ENCODE results near the gene NDUFA13. TPM values are rescaled to one million over a fixed set of nuclear protein-coding genes. Genes with fewer than 3 reads are reported as not detected.

NDUFA13 gene
- total RNA-seq, 1 experiment from 2014 or later: 354 TPM

GRCh38 chr19:19549804-19550464, 33.9 kb downstream of the NDUFA13 start:
- no peaks in the 10 kb centered on the region for H3K27me3 Mint-ChIP-seq (ENCODE audit: insufficient read depth, unreplicated experiment)
- H3K36me3 Mint-ChIP-seq (ENCODE audit: insufficient read depth, unreplicated experiment): no peaks in the 10 kb centered on the region
- ChIA-PET POLR2A (no interaction called here), CTCF (interaction anchor here (0.6 to 3.5 kb wide), 3 partner anchors 18 to 95 kb away, joined by 3 to 21 read pairs (median 8); partner anchors contain the start of gene GMIP)
- H3K27ac Mint-ChIP-seq (ENCODE audit: low read depth, unreplicated experiment): no peak overlapping the region
- no peak for TF ChIP-seq CTCF (IDR thresholded peaks at IDR 0.05; ENCODE audit: unreplicated experiment)
- intact Hi-C loops (cut with micrococcal nuclease): loop anchor here (5.0 kb wide), 2 partner anchors 77 to 92 kb away; partner anchors contain the start of genes GMIP and LPAR2
- H3K4me3 Mint-ChIP-seq (ENCODE audit: unreplicated experiment): no peak overlapping the region
- no TSS peak for BruUV-seq (replicated peaks)
- H3K4me1 Mint-ChIP-seq (ENCODE audit: insufficient read depth, unreplicated experiment): peaks cover 6% of the 10 kb centered on the region
- no peaks in the 10 kb centered on the region for H3K9me3 Mint-ChIP-seq (ENCODE audit: unreplicated experiment)
- DNase-seq (ENCODE audit: unreplicated experiment): no peak

DNA sequence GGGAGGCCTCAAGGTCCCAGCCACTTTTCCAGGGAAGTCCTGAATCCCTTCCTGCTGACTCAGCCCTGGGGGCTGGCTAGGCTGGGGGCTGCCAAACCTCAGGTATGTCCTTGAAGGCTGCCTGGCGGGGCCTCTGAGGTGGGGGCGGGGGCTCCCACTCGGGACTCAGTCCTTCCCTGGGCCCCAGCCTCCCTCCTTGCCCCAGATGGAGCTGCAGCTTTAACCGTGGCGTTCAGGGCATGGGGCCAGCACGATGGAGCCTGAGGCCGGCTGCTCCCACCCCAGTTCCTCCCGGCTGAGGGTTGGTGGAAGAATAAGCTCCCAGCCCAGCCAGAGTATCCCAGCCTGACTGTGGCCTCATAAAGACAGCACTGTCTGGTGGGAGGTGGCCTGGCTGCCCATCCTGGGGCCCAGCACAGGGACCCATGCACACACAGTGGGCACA, 34.5 kb downstream of the NDUFA13 start:
- H3K27me3 Mint-ChIP-seq (ENCODE audit: insufficient read depth, unreplicated experiment): no peaks in the 10 kb centered on the region
- H3K36me3 Mint-ChIP-seq (ENCODE audit: insufficient read depth, unreplicated experiment): no peaks in the 10 kb centered on the region
- peaks cover 6% of the 10 kb centered on the region for H3K4me1 Mint-ChIP-seq (ENCODE audit: insufficient read depth, unreplicated experiment)
- no peaks in the 10 kb centered on the region for H3K9me3 Mint-ChIP-seq (ENCODE audit: unreplicated experiment)
- H3K27ac Mint-ChIP-seq (ENCODE audit: low read depth, unreplicated experiment): no peak overlapping the region
- no TSS peak for BruUV-seq (replicated peaks)
- ChIA-PET POLR2A (no interaction called here), CTCF (interaction anchor here (0.6 to 3.5 kb wide), 4 partner anchors 10 to 94 kb away, joined by 3 to 21 read pairs (median 3); partner anchors contain the start of gene GMIP)
- DNase-seq (ENCODE audit: unreplicated experiment): no peak
- intact Hi-C loops (cut with micrococcal nuclease): loop anchor here (5.0 kb wide), 2 partner anchors 77 to 92 kb away; partner anchors contain the start of genes GMIP and LPAR2
- no peak overlapping the region for H3K4me3 Mint-ChIP-seq (ENCODE audit: unreplicated experiment)
- TF ChIP-seq CTCF (IDR thresholded peaks at IDR 0.05; ENCODE audit: unreplicated experiment): no peak

- CTCF ChIA-PET: interaction anchor here (0.6 to 5.5 kb wide), 6 partner anchors 9 to 93 kb away, joined by 3 to 42 read pairs (median 4); partner anchors contain the start of gene GMIP
- POLR2A ChIA-PET: interaction anchor here (1.0 kb wide), 1 partner anchor 83 kb away, joined by 3 read pairs; no protein-coding TSS in a partner anchor
- Mint-ChIP-seq H3K4me1 (ENCODE audit: insufficient read depth, unreplicated experiment) (peaks cover 6% of the 10 kb centered on the region), H3K27me3 (ENCODE audit: insufficient read depth, unreplicated experiment) (no peaks in the 10 kb centered on the region), H3K27ac (ENCODE audit: low read depth, unreplicated experiment) (no peak overlapping the region), H3K9me3 (ENCODE audit: unreplicated experiment) (no peaks in the 10 kb centered on the region), H3K36me3 (ENCODE audit: insufficient read depth, unreplicated experiment) (no peaks in the 10 kb centered on the region), H3K4me3 (ENCODE audit: unreplicated experiment) (no peak overlapping the region)
- intact Hi-C loops (cut with micrococcal nuclease): loop anchor here (5.0 kb wide), 2 partner anchors 76 to 91 kb away; partner anchors contain the start of genes GMIP and LPAR2
- no peak for TF ChIP-seq CTCF (IDR thresholded peaks at IDR 0.05; ENCODE audit: unreplicated experiment)
- BruUV-seq (replicated peaks): no TSS peak
- DNase-seq (ENCODE audit: unreplicated experiment): no peak
Observed at GRCh38 chr19:19550972-19551852, 35.2 kb downstream of the NDUFA13 start.

GRCh38 chr19:19551853-19552192, 35.8 kb downstream of the NDUFA13 start:
- no peak for TF ChIP-seq CTCF (IDR thresholded peaks at IDR 0.05; ENCODE audit: unreplicated experiment)
- intact Hi-C loops (cut with micrococcal nuclease): loop anchor here (5.0 kb wide), 2 partner anchors 75 to 90 kb away; partner anchors contain the start of genes GMIP and LPAR2
- POLR2A ChIA-PET: interaction anchor here (1.0 kb wide), 1 partner anchor 82 kb away, joined by 3 read pairs; no protein-coding TSS in a partner anchor
- Mint-ChIP-seq H3K27me3 (ENCODE audit: insufficient read depth, unreplicated experiment) (no peaks in the 10 kb centered on the region), H3K4me1 (ENCODE audit: insufficient read depth, unreplicated experiment) (peaks cover 6% of the 10 kb centered on the region), H3K36me3 (ENCODE audit: insufficient read depth, unreplicated experiment) (no peaks in the 10 kb centered on the region), H3K27ac (ENCODE audit: low read depth, unreplicated experiment) (no peak overlapping the region), H3K9me3 (ENCODE audit: unreplicated experiment) (no peaks in the 10 kb centered on the region), H3K4me3 (ENCODE audit: unreplicated experiment) (no peak overlapping the region)
- no peak for DNase-seq (ENCODE audit: unreplicated experiment)
- CTCF ChIA-PET: interaction anchor here (0.6 to 5.5 kb wide), 5 partner anchors 9 to 93 kb away, joined by 3 to 42 read pairs (median 4); partner anchors contain the start of gene GMIP
- BruUV-seq (replicated peaks): no TSS peak
